ENCODE measurements around the gene HSF2. TPM values are rescaled to one million over a fixed set of nuclear protein-coding genes. Genes with fewer than 3 reads are reported as not detected.

Gene HSF2
- total and polyA plus RNA-seq, 2 of the 13 experiments (the other 11 are each of a cell fraction or from before 2014, with no cell fraction given), result 24.8 to 26.4 TPM

GRCh38 chr6:122399348-122400120 lies at the start of gene HSF2 (continued):
- no peak for TF ChIP-seq HMGXB3 (CRISPR knock-in tag; IDR thresholded peaks at IDR 0.05; ENCODE audit: borderline replicate concordance)
- peak; percentile 49; the same call in 1 of the 2 replicates for TF ChIP-seq ZNF230 (CRISPR knock-in tag; IDR thresholded peaks at IDR 0.05)
- TF ChIP-seq BHLHE40 (IDR thresholded peaks at IDR 0.05; ENCODE audit: low read length), result peak; percentile 100
- TF ChIP-seq ZNF574 (CRISPR knock-in tag; IDR thresholded peaks at IDR 0.05), result peak; percentile 65; the same call in 1 of the 2 replicates
- no peak; the same call in 1 of the 2 replicates for TF ChIP-seq FOXO1 (CRISPR knock-in tag; IDR thresholded peaks at IDR 0.05)
- TF ChIP-seq ARID2 (CRISPR knock-in tag; IDR thresholded peaks at IDR 0.05; ENCODE audit: borderline replicate concordance), result no peak
- peak; percentile 68; the same call in 1 of the 2 replicates for TF ChIP-seq ZNF256 (CRISPR knock-in tag; conservative IDR thresholded peaks at IDR 0.05)
- peak; percentile 70; the same call in 1 of the 2 replicates for TF ChIP-seq ZNF670 (CRISPR knock-in tag; IDR thresholded peaks at IDR 0.05; ENCODE audit: borderline replicate concordance)
- peak; percentile 92; the same call in 1 of the 2 replicates for TF ChIP-seq ZBED4 (CRISPR knock-in tag; IDR thresholded peaks at IDR 0.05; ENCODE audit: borderline replicate concordance)
- TF ChIP-seq KLF9 (CRISPR knock-in tag; IDR thresholded peaks at IDR 0.05; ENCODE audit: low read depth), result no peak
- no peak for TF ChIP-seq ZNF460 (CRISPR knock-in tag; IDR thresholded peaks at IDR 0.05; ENCODE audit: borderline replicate concordance)
- peak; percentile 81 for TF ChIP-seq SAP130 (CRISPR knock-in tag; IDR thresholded peaks at IDR 0.05; ENCODE audit: low read depth)
- no peak for TF ChIP-seq RFX5 (IDR thresholded peaks at IDR 0.05; ENCODE audit: low read depth, low read length)
- peak; percentile 68; the same call in 1 of the 2 replicates for TF ChIP-seq MTA1 (CRISPR knock-in tag; IDR thresholded peaks at IDR 0.05; ENCODE audit: borderline replicate concordance)
- TF ChIP-seq NFATC3 (CRISPR knock-in tag; IDR thresholded peaks at IDR 0.05), result peak; percentile 42; the same call in 1 of the 2 replicates
- TF ChIP-seq GTF2F1 (IDR thresholded peaks at IDR 0.05; ENCODE audit: low read length), result no peak
- TF ChIP-seq PPARG (CRISPR knock-in tag; conservative IDR thresholded peaks at IDR 0.05), result no peak
- TF ChIP-seq NCOA5 (CRISPR knock-in tag; IDR thresholded peaks at IDR 0.05), result no peak
- TF ChIP-seq ZNF138 (CRISPR knock-in tag; IDR thresholded peaks at IDR 0.05; ENCODE audit: low read depth), result no peak
